ENCODE data around the gene SAMD7.

GRCh38 chr3:169879845-169880575 is 31.4 kb upstream of the SAMD7 start:
- TF ChIP-seq CTCF (IDR thresholded peaks at IDR 0.05) (no peak), POLR2AphosphoS5 (IDR thresholded peaks at IDR 0.05) (no peak), POLR2A (IDR thresholded peaks at IDR 0.05) (no peak)
